GM12874 (cell line): ENCODE results near the gene RPL13.

Experiments
- TF ChIP-seq, protein P1 (sequence below): IDR thresholded peaks from 2 replicates; pipeline ENCODE4 v1.5.1; 2011; ENCODE audit warnings: low read depth, mild to moderate bottlenecking, control low read depth, low read length, moderate library complexity; ENCODE audit not compliant: insufficient read depth

The RPL13 gene

DNA sequence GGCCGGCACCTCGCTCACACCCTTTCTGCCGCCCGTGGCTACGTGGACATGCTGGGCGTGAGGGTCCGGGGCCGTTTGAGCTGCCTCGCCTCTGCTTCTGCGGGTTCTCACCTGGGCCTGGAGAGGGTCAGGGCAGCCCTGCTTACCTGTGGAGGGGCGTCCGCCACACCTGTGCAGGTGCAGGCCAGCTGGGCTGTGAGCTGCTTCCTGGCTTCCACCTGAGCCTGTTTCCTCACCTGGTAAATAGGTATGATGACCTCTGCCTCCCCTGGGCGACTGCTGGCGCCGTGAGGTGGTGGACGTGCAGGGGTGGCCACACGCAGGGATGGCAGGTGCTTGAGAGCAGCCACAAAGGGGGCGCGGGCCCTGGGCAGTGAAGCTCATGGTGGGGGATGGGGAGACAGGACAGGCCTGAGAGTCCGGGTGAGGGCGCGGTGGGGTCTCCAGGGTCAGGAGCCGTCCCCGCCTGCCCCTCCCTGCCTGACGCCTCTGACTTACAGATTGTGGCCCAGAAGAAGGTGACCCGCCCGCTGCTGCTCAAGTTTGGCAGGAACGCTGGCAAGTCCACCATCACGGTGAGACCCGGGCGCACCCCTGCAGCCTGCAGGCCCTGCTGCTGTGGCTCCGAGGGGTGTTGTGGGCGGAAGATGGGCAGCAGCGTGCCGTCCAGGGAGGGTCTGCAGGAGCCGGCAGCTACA lies 22.9 kb downstream of the RPL13 start:
- TF ChIP-seq, protein P1, sequence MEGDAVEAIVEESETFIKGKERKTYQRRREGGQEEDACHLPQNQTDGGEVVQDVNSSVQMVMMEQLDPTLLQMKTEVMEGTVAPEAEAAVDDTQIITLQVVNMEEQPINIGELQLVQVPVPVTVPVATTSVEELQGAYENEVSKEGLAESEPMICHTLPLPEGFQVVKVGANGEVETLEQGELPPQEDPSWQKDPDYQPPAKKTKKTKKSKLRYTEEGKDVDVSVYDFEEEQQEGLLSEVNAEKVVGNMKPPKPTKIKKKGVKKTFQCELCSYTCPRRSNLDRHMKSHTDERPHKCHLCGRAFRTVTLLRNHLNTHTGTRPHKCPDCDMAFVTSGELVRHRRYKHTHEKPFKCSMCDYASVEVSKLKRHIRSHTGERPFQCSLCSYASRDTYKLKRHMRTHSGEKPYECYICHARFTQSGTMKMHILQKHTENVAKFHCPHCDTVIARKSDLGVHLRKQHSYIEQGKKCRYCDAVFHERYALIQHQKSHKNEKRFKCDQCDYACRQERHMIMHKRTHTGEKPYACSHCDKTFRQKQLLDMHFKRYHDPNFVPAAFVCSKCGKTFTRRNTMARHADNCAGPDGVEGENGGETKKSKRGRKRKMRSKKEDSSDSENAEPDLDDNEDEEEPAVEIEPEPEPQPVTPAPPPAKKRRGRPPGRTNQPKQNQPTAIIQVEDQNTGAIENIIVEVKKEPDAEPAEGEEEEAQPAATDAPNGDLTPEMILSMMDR, result no peak

DNA sequence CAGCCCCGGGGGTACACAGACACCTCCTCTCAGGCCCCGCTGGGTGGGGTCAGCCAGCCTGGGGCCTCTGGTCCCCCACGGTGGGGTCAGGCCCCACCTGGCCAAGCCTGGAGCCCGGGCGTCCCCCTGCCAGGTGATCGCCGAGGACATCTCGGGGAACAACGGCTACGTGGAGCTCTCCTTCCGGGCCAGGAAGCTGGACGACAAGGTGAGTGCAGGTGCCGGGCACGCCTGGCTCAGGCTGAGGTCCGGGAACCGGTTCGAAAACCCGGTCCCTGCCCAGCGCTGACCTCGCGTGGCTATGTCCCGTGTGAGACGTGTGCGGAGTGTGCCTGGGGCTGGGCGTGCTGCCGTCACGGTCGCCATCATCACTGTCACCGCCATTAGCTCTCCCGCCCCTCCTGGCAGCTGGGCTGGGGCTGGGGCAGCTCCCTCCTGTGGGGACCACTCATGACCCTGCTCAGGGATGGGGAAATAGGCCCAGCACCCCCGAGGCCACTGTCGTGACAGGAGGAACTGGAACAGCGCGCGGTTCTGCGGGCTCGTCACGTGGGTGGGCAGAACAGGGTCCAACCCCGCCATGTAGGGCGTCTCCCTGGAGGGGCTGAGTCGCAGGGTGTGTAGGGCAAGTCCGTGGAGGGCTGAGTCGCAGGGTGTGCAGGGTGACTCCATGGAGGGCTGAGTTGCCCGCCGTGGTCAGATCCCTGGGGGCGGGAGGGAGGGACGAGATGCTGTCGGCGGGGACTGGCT lies 23.6 kb downstream of the RPL13 start:
- TF ChIP-seq, protein P1, result no peak

DNA sequence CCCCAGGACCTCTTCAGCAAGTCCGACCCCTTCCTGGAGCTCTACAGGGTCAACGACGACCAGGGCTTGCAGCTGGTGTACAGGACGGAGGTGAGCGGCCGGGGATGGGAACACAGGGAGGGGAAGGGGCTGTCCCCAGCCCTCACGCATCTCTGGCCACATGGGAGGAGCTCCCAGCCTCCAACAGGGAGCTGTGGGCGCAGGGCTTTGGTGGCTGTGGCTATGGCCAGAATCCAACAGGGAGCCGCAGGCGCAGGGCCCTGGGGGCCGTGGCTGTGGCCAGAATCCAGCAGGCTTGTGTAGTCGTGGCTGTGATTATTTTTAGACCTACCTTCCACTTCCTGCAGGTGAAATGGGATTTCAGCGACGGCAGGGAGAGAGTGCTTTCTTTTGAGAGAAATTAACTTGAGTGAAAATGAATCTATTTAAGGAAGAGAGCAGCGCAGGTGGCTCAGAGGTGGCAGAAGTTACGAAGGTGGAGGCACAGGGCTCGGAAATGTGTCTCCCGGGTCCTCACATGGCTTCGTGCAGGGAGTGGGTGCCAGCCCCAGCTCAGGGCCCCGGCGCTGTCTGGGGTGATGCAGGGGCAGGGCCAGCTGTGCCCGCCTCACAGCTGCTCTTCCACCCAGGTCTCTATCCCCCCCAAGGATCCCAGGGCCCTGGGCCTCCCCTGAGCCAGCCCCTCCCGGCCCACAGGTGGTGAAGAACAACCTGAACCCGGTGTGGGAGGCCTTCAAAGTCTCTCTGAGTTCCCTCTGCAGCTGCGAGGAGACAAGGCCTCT lies 24.5 kb downstream of the RPL13 start:
- TF ChIP-seq, protein P1, result no peak

DNA sequence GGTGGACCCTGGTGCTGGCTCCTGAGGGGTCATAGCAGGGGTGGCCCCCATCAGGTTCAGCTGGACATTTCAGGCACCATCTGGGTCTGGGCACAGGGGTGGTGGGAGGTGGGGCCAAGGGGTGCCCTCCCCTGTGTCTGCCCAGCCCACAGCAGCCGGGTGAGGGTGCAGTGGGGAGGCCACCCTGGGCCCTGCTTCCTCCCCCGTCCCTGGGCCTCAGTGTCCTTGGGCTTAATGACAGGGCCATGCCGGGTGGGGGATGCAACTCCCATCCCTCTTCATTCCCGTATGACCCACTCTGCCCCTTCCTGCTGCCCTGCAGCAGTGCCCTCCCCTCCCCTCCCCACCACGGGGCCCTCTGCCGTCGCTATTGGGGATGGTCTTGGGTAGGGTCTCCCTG lies 25.7 kb downstream of the RPL13 start:
- TF ChIP-seq, protein P1, result no peak

DNA sequence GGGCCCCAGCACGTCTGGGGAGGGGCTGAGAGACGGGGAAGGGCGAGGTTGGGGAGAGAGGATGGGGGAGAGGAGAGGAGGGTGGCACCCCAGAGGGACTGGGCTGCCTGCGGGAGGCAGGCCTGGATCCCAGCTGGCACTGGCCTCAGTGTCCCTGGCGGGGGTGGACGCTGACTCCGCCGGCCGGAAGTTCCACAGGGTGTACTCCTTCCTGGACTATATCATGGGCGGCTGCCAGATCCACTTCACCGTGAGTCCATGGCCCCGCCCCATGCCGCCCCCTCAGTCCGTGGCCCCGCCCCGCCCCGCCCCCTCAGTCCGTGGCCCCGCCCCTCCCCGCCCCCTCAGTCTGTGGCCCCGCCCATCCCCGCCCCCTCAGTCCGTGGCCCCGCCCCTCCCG lies 26.4 kb downstream of the RPL13 start:
- TF ChIP-seq, protein P1, result no peak

DNA sequence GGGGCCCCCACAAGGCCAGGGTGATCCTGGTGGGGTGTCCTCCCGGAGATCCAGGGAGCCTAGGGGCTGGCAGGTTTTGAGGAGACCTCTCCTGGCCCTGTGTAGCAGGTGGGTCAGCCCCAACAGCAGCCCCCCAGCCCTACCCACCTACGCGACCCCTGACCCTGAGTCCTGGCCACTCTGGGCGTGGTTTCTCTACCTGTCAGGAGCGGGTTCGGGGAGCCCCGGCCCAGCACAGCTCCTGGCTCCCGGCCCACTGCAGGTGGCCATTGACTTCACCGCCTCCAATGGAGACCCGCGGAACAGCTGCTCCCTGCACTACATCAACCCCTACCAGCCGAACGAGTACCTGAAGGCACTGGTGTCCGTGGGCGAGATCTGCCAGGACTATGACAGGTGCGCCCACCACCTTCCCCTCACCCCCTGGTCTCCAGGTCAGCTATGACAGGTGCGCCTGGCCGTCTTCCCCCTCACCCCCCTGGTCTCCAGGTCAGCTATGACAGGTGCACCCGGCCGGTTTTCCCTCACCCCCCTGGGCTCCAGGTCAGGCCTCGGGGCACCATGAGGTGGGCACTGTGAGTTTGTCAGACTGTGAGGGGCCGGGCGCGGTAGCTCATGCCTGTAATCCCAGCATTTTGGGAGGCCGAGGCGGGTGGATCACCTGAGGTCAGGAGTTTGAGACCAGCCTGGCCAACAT lies 28.1 kb downstream of the RPL13 start:
- TF ChIP-seq, protein P1, result no peak
